MM.1S (cell line): Measurements from ENCODE around the gene USP24.

ENCODE experiments used
- EZH2 ChIP-seq: fragments of 300-600 bp; sonication (generic); optimal IDR thresholded peaks from 2 replicates; pipeline ENCODE3; 2017; ENCODE audit warnings: low read depth, mild to moderate bottlenecking, antibody characterized with exemption, low read length, mixed read lengths
- TF ChIP-seq, protein P1 (sequence below): fragments of 300-600 bp; sonication (generic); IDR thresholded peaks from 2 replicates; pipeline ENCODE4 v1.5.1; 2016; ENCODE audit warnings: antibody characterized with exemption, low read length, mixed read lengths

DNA sequence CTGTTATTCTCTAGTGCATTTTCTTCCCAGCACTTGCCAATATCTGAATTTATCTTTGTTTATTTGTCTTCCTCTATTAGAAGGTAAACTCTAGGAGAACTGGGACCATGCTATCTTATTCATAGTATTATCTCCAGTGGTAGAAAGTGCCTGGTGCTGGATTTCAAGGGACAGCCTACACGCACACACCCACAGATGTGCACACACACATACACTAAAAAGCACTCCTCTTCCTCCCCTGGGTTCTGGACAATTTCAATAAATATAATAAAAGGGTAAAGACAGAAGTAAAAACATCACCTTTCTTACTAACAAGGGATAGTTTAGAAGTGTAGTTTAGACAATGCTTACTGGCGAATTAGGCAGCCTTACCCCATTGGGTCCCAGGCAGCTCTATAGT, 28.5 kb upstream of the USP24 start:
- TF ChIP-seq, protein P1, sequence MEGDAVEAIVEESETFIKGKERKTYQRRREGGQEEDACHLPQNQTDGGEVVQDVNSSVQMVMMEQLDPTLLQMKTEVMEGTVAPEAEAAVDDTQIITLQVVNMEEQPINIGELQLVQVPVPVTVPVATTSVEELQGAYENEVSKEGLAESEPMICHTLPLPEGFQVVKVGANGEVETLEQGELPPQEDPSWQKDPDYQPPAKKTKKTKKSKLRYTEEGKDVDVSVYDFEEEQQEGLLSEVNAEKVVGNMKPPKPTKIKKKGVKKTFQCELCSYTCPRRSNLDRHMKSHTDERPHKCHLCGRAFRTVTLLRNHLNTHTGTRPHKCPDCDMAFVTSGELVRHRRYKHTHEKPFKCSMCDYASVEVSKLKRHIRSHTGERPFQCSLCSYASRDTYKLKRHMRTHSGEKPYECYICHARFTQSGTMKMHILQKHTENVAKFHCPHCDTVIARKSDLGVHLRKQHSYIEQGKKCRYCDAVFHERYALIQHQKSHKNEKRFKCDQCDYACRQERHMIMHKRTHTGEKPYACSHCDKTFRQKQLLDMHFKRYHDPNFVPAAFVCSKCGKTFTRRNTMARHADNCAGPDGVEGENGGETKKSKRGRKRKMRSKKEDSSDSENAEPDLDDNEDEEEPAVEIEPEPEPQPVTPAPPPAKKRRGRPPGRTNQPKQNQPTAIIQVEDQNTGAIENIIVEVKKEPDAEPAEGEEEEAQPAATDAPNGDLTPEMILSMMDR: no peak
- TF ChIP-seq EZH2: no peak
